Lower lobe of right lung (tissue), 2 donors: ENCODE data around the gene AFAP1. TPM values are rescaled to one million over a fixed set of nuclear protein-coding genes. Genes with fewer than 3 reads are reported as not detected.

ENCODE experiments used
- ATAC-seq, 2 donors: fragments of 200-7000 bp; cut with Tn5 transposase; one replicate each; pipeline ENCODE4 v1.9.1; 2020 to 2022; ENCODE audit warnings: mild to moderate bottlenecking in 2 of 2, moderate library complexity in 2 of 2
- DNase-seq: peaks from one replicate; pipeline ENCODE4 v3.0.0-alpha.2; 2020
- H3K27ac ChIP-seq: fragments of 200-600 bp; one replicate; pipeline ENCODE4 v1.8.0; 2022
- H3K27me3 ChIP-seq: fragments of 200-600 bp; one replicate; pipeline ENCODE4 v1.8.0; 2022; ENCODE audit warnings: low read depth
- H3K36me3 ChIP-seq: fragments of 200-600 bp; one replicate; pipeline ENCODE4 v1.8.0; 2022; ENCODE audit warnings: mild to moderate bottlenecking
- H3K4me1 ChIP-seq: fragments of 200-600 bp; one replicate; pipeline ENCODE4 v1.8.0; 2022
- H3K4me3 ChIP-seq: fragments of 200-600 bp; one replicate; pipeline ENCODE4 v1.8.0; 2022; ENCODE audit warnings: mild to moderate bottlenecking
- H3K9me3 ChIP-seq: fragments of 200-600 bp; one replicate; pipeline ENCODE4 v1.8.0; 2022
- CTCF ChIP-seq: fragments of 200-600 bp; IDR thresholded peaks from one replicate; pipeline ENCODE4 v1.8.0; 2022; ENCODE audit warnings: antibody characterized with exemption, mild to moderate bottlenecking
- intact Hi-C: fragments of 100-400 bp; cut with DNase I; formaldehyde crosslinking; loops from one replicate; pipeline ENCODE4 v1.11.0; 2022
- total RNA-seq: library from RNA; stranded (reverse); fragmentation: NEBNext Ultra II Directional; extraction: Animal tissue kit (Norgen Biotek cat#: 25700); gene quantifications from one replicate; pipeline ENCODE4 v1.2.1, GENCODE V29; 2021
- donor health status: DM: no; HTN: yes; CAD: no; lungs with severe emphysema.

The AFAP1 gene
- total RNA-seq, 1 donor from 2014 or later = 21.0 TPM

GRCh38 chr4:7787067-7787466 lies 152.6 kb downstream of the AFAP1 start:
- H3K27me3 ChIP-seq = no peaks in the 10 kb centered on the region
- no peak overlapping the region for H3K4me3 ChIP-seq
- intact Hi-C loops = no loop called here
- ATAC-seq (peak; percentile 7 to 41), DNase-seq (peak; percentile 44)
- H3K36me3 ChIP-seq = peaks cover 24% of the 10 kb centered on the region
- H3K9me3 ChIP-seq = no peaks in the 10 kb centered on the region
- TF ChIP-seq CTCF = no peak
- no peak overlapping the region for H3K27ac ChIP-seq
- peaks cover 21% of the 10 kb centered on the region for H3K4me1 ChIP-seq

GRCh38 chr4:7786517-7786916 lies 153.1 kb downstream of the AFAP1 start:
- no peak overlapping the region for H3K27ac ChIP-seq
- no peak for DNase-seq
- H3K36me3 ChIP-seq = peaks cover 20% of the 10 kb centered on the region
- intact Hi-C loops = no loop called here
- ATAC-seq = no peak
- H3K27me3 ChIP-seq = no peaks in the 10 kb centered on the region
- H3K9me3 ChIP-seq = no peaks in the 10 kb centered on the region
- TF ChIP-seq CTCF = no peak
- H3K4me3 ChIP-seq = no peak overlapping the region
- H3K4me1 ChIP-seq = peaks cover 27% of the 10 kb centered on the region

GRCh38 chr4:7786040-7786439 lies 153.6 kb downstream of the AFAP1 start:
- H3K36me3 ChIP-seq = peaks cover 20% of the 10 kb centered on the region
- H3K4me3 ChIP-seq = no peak overlapping the region
- peaks cover 32% of the 10 kb centered on the region for H3K4me1 ChIP-seq
- TF ChIP-seq CTCF = no peak
- ATAC-seq (no peak), DNase-seq (no peak)
- H3K9me3 ChIP-seq = no peaks in the 10 kb centered on the region
- no peak overlapping the region for H3K27ac ChIP-seq
- intact Hi-C loops = no loop called here
- no peaks in the 10 kb centered on the region for H3K27me3 ChIP-seq

GRCh38 chr4:7785017-7785416 lies 154.6 kb downstream of the AFAP1 start:
- ATAC-seq (no peak), DNase-seq (no peak)
- Histone ChIP-seq H3K27me3 (no peaks in the 10 kb centered on the region), H3K9me3 (no peaks in the 10 kb centered on the region), H3K4me1 (peaks cover 31% of the 10 kb centered on the region), H3K4me3 (no peak overlapping the region), H3K36me3 (peaks cover 20% of the 10 kb centered on the region), H3K27ac (no peak overlapping the region)
- TF ChIP-seq CTCF = no peak
- intact Hi-C loops = no loop called here

- Histone ChIP-seq H3K27me3 (no peaks in the 10 kb centered on the region), H3K4me3 (no peak overlapping the region), H3K36me3 (peaks cover 20% of the 10 kb centered on the region), H3K4me1 (peaks cover 26% of the 10 kb centered on the region), H3K27ac (no peak overlapping the region), H3K9me3 (no peaks in the 10 kb centered on the region)
- TF ChIP-seq CTCF = no peak
- ATAC-seq (no peak), DNase-seq (no peak)
- intact Hi-C loops = no loop called here
These were observed 155.4 kb downstream of the AFAP1 start for GRCh38 chr4:7784131-7784870.
